HG03280 (cell line): Measurements from ENCODE around the gene ASMT.
A peak's percentile ranks its signal among the peaks of the same experiment; 100 is the strongest.
"Not testable (repeated sequence)": the region's sequence is repeated elsewhere in the genome, so short reads cannot be mapped to it uniquely, and the experiment has no call there.

ENCODE experiments used
- ATAC-seq: cut with Tn5 transposase; IDR thresholded peaks from one replicate; pipeline ENCODE4 v1.9.1; 2021; ENCODE audit warnings: mild to moderate bottlenecking, moderate library complexity; ENCODE audit not compliant: unreplicated experiment

Gene ASMT

GRCh38 chrX:1646009-1646408 is 31.1 kb downstream of the ASMT start:
- no peak for ATAC-seq

- no peak for ATAC-seq
Measured at GRCh38 chrX:1649621-1650020, 34.8 kb downstream of the ASMT start.

DNA sequence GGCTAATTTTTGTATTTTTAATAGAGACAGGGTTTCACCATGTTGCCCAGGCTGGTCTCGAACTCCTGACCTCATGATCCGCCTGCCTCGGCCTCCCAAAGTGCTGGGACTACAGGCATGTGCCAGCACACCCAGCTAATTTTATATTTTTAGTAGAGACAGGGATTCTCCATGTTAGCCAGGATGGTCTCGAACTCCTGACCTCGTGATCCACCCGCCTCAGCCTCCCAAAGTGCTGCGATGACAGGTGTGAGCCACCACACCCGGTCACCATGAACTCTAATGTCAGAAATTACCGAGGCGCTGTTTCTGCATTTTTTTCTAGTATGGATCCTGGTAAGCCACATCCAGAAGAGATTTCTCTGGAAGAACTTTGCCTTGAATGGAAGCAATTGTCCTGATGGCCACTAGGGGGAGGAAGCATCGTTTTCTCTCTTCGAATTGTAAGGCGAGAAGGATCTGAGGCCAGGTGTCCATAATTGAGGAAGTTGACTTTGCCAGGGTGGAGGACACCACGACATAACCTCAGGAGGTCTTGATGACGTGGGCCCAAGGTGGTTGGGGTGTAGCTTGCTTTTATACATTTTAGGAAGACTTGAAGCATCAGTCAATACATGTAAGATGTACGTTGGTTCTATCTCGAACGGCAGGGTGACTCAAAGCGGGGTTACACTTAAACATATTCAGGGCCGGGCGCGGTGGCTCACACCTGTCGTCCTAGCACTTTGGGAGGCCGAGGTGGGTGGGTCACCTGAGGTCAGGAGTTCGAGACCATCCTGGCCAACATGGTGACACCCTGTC is 37.4 kb downstream of the ASMT start:
- ATAC-seq, result not testable (repeated sequence)

DNA sequence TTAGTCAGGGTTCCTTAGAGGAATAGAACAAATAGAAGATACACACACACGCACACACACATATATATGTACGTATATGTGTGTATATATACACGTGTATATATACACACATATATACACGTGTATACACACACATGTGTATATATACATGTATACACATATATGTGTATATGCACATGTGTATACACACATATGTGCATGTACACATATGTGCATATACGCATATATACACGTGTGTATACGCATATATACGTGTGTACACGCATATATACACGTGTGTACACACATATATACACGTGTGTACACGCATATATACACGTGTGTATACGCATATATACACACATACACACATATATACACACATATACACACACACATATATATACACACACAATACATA is 41.5 kb downstream of the ASMT start:
- ATAC-seq, result no peak

DNA sequence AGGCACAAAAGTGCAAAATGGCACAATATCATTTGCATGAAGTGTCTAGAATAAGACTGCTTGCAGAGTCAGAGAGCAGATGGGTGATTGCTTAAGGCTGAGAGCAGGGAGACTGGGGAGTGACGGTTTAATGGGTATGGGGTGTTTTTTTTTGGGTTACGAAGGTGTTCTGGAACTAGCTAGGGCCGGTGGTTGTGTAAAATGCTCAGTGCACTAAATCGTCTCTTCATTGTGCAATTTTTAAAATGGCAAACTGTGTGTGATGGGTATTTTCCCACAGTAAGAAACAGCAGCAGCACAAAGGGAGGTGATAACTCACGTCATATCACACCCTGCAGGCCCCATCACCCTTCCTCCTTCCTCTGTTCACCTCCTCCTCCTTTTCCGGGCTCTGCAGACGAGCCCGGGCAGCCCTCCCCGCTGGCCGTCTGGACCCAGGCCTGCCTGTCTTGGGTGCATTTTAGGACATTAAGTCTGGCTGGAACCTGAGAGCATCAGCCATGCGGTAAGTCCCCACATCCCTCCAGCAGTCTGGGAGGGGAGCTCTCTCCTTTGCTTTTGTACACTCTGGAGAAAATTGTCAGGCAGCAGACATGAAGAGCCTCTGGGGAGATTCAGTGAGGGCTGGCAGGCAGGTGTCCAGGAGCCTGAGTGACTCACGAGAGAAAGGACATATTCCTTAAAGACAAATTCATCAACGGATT is 42.7 kb downstream of the ASMT start:
- peak; percentile 26 for ATAC-seq

GRCh38 chrX:1658071-1658491 is 43.2 kb downstream of the ASMT start:
- ATAC-seq, result no peak

GRCh38 chrX:1659664-1660461 is 45.0 kb downstream of the ASMT start:
- ATAC-seq, result no peak

- ATAC-seq, result peak; percentile 90
Measured at GRCh38 chrX:1661048-1661921, 46.4 kb downstream of the ASMT start.

DNA sequence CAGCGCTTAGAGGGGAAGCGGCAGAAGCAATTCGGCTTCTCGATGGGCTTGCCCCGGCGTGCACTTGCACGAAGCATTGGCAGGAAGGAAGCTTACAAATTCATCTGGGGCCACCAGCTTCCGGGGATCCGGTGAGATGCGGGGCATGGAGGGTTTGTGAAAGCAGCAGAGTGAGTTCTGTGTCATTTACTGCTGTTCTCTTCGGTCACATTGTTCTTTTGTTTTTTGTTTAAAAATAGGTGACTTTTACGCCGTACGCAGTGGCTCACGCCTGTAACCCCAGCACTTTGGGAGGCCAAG is 47.0 kb downstream of the ASMT start:
- ATAC-seq, result no peak

GRCh38 chrX:1667566-1667965 is 52.7 kb downstream of the ASMT start:
- no peak for ATAC-seq

- no peak for ATAC-seq
Measured at GRCh38 chrX:1673337-1673736, 58.5 kb downstream of the ASMT start.

- no peak for ATAC-seq
Measured at GRCh38 chrX:1676866-1677265, 62.0 kb downstream of the ASMT start.

DNA sequence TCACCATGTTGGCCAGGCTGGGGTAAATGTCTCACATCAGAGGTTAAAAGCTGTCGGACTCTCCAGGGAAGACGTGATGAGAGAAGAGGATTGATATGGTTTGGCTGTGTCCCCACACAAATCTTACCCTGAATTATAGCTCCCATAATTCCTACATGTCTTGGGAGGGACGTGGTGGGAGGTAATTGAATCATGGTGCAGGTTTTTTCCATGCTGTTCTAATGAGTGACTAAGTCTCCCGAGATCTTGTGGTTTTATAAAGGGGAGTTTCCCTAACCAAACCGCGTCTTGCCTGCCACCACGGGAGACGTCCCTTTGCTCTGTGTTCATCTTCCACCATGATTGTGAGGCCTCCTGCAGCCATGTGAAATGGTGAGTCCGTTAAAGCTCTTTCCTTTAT is 64.4 kb downstream of the ASMT start:
- no peak for ATAC-seq

DNA sequence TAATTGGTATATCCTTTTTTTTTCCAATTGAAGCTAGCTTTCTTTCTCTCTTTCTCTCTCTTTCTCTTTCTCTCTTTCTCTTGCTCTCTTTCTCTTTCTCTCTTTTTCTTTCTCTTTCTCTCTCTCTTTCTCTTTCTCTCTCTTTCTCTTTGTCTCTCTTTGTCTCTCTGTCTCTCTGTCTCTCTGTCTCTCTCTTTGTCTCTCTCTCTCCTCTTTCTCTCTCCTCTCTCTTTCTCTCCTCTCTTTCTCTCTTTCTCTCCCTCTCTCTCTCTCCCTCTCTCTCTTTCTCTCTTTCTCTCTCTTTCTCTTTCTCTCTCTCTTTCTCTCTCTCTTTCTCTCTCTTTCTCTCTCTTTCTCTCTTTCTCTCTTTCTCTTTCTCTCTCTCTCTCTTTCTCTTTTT is 66.6 kb downstream of the ASMT start:
- no peak for ATAC-seq

DNA sequence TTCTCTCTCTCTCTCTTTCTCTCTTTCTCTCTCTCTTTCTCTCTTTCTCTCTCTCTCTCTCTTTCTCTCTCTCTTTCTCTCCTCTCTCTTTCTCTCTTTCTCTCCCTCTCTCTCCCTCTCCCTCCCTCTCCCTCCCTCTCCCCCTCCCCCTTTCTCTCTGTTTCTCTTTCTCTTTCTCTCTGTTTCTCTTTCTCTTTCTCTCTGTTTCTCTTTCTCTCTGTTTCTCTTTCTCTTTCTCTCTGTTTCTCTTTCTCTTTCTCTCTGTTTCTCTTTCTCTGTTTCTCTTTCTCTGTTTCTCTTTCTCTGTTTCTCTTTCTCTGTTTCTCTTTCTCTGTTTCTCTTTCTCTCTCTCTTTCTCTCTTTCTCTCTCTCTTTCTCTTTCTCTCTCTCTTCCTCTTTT is 67.0 kb downstream of the ASMT start:
- not testable (repeated sequence) for ATAC-seq

DNA sequence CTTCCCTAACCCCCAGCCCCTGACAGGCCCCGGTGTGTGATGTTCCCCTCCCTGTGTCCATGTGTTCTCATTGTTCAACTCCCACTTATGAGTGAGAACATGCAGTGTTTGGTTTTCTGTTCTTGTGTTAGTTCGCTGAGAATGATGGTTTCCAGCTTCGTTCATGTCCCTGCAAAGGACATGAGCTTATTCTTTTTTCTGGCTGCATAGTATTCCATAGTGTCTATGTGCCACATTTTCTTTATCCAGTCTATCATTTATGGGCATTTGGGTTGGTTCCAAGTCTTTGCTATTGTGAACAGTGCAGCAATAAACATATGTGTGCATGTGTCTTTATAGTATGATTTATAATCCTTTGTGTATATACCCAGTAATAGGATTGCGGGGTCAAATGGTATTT is 67.6 kb downstream of the ASMT start:
- not testable (repeated sequence) for ATAC-seq

GRCh38 chrX:1684883-1685282 is 70.0 kb downstream of the ASMT start:
- ATAC-seq, result not testable (repeated sequence)

GRCh38 chrX:1685444-1685880 is 70.6 kb downstream of the ASMT start:
- ATAC-seq, result not testable (repeated sequence)

GRCh38 chrX:1686642-1687041 is 71.8 kb downstream of the ASMT start:
- ATAC-seq, result no peak
